IMR-90 (cell line): ENCODE data around the gene ADCY9. TPM values are rescaled to one million over a fixed set of nuclear protein-coding genes. Genes with fewer than 3 reads are reported as not detected.
"Not testable (repeated sequence)": the region's sequence is repeated elsewhere in the genome, so short reads cannot be mapped to it uniquely, and the experiment has no call there.

ENCODE experiments used
- ATAC-seq: fragments of 200-7000 bp; cut with Tn5 transposase; 2 replicates; pipeline ENCODE4 v1.9.1; 2020; ENCODE audit warnings: low read depth, mild to moderate bottlenecking, moderate library complexity
- BruUV-seq: library from RNA; stranded (reverse); fragments of 400-500 nt; replicated peaks from 2 replicates; lab custom pipeline; 2021; lab: Mats Ljungman, UMichigan
- CTCF ChIA-PET: fragments of 300-600 bp; formaldehyde crosslinking; extraction: SDS; loops from one replicate; lab custom pipeline; 2021; ENCODE audit warnings: antibody characterized with exemption; lab: Yijun Ruan, JAX
- POLR2A ChIA-PET: fragments of 300-600 bp; sonication (Branson Sonifier 250); formaldehyde crosslinking; loops from one replicate; lab custom pipeline; 2022; ENCODE audit warnings: antibody characterized with exemption; ENCODE audit not compliant: unreplicated experiment; lab: Charles Lee
- DNase-seq: peaks from one replicate; pipeline ENCODE4 v3.0.0; 2013
- H2AFZ ChIP-seq: replicated peaks from 2 replicates; pipeline ENCODE3; 2013; ENCODE audit warnings: low read length, mild to moderate bottlenecking; ENCODE audit not compliant: poor library complexity
- H2AK5ac ChIP-seq: 2 replicates; pipeline ENCODE4 v1.6.1; 2013; ENCODE audit warnings: low read depth, low read length, inconsistent platforms
- H2AK9ac ChIP-seq: replicated peaks from 2 replicates; pipeline ENCODE3; 2013; ENCODE audit warnings: mild to moderate bottlenecking, low read depth, low read length, moderate library complexity; ENCODE audit not compliant: poor library complexity
- H2BK120ac ChIP-seq: 2 replicates; pipeline ENCODE4 v1.6.1; 2013; ENCODE audit warnings: low read depth, low read length, inconsistent platforms
- H2BK15ac ChIP-seq: 3 replicates; pipeline ENCODE4 v1.6.1; 2013; ENCODE audit warnings: low read depth, low read length, inconsistent platforms
- H2BK20ac ChIP-seq: 2 replicates; pipeline ENCODE4 v1.6.1; 2013; ENCODE audit warnings: low read depth, mild to moderate bottlenecking, inconsistent platforms, low read length, moderate library complexity
- H2BK5ac ChIP-seq: 2 replicates; pipeline ENCODE4 v1.6.1; 2013; ENCODE audit warnings: mild to moderate bottlenecking, low read depth, low read length, inconsistent platforms; ENCODE audit not compliant: poor library complexity, severe bottlenecking
- H3K14ac ChIP-seq: replicated peaks from 2 replicates; pipeline ENCODE4 v1.6.1; 2013; ENCODE audit warnings: low read depth, low read length, inconsistent platforms
- H3K18ac ChIP-seq: 2 replicates; pipeline ENCODE4 v1.6.1; 2013; ENCODE audit warnings: low read depth, low read length, control low read depth
- H3K23ac ChIP-seq: 2 replicates; pipeline ENCODE4 v1.6.1; 2013; ENCODE audit warnings: low read depth, low read length, inconsistent platforms
- H3K27ac ChIP-seq: 2 replicates; pipeline ENCODE4 v1.5.1; 2013; ENCODE audit warnings: mild to moderate bottlenecking, control low read depth, low read length; ENCODE audit not compliant: insufficient read depth
- H3K27me3 ChIP-seq: 2 replicates; pipeline ENCODE4 v1.6.1; 2013; ENCODE audit warnings: low read length; ENCODE audit not compliant: control insufficient read depth, insufficient read depth
- H3K36me3 ChIP-seq: 2 replicates; pipeline ENCODE4 v1.6.1; 2013; ENCODE audit warnings: low read length, mixed read lengths; ENCODE audit not compliant: control insufficient read depth, insufficient read depth
- H3K4ac ChIP-seq: 2 replicates; pipeline ENCODE4 v1.6.1; 2013; ENCODE audit warnings: low read depth, low read length, inconsistent platforms
- H3K4me1 ChIP-seq: 2 replicates; pipeline ENCODE4 v1.6.1; 2013; ENCODE audit warnings: low read length, mixed read lengths; ENCODE audit not compliant: control insufficient read depth, insufficient read depth
- H3K4me2 ChIP-seq: 2 replicates; pipeline ENCODE4 v1.6.1; 2013; ENCODE audit warnings: low read depth, mild to moderate bottlenecking, control low read depth, low read length, moderate library complexity
- H3K4me3 ChIP-seq: 2 replicates; pipeline ENCODE4 v1.5.1; 2013; ENCODE audit warnings: low read depth, mild to moderate bottlenecking, control low read depth, low read length, moderate library complexity; ENCODE audit not compliant: insufficient read depth
- H3K56ac ChIP-seq: 2 replicates; pipeline ENCODE4 v1.6.1; 2013; ENCODE audit warnings: low read length, inconsistent platforms; ENCODE audit not compliant: insufficient read depth; ENCODE audit errors: extremely low read depth
- H3K79me1 ChIP-seq, 2 experiments: 2 replicates each; pipeline ENCODE4 v1.6.1; 2013; ENCODE audit warnings: low read length in 2 of 2, inconsistent platforms in 1 of 2, low read depth in 1 of 2
- H3K9ac ChIP-seq: 2 replicates; pipeline ENCODE4 v1.6.1; 2013; ENCODE audit warnings: low read depth, low read length, control low read depth
- H3K9me1 ChIP-seq: 2 replicates; pipeline ENCODE4 v1.6.1; 2013; ENCODE audit warnings: low read length, inconsistent platforms; ENCODE audit not compliant: insufficient read depth
- H3K9me3 ChIP-seq: 2 replicates; pipeline ENCODE4 v1.6.1; 2013; ENCODE audit warnings: low read length; ENCODE audit not compliant: control insufficient read depth, insufficient read depth
- H4K20me1 ChIP-seq: 2 replicates; pipeline ENCODE4 v1.6.1; 2013; ENCODE audit warnings: low read length, inconsistent platforms; ENCODE audit not compliant: insufficient read depth
- H4K5ac ChIP-seq: 2 replicates; pipeline ENCODE4 v1.6.1; 2013; ENCODE audit warnings: mild to moderate bottlenecking, low read depth, low read length, control low read depth
- H4K8ac ChIP-seq, 2 experiments: 2 replicates each; pipeline ENCODE4 v1.6.1; 2013; ENCODE audit warnings: low read depth in 2 of 2, low read length in 2 of 2, control low read depth in 1 of 2, inconsistent platforms in 1 of 2
- H4K91ac ChIP-seq: 2 replicates; pipeline ENCODE4 v1.6.1; 2013; ENCODE audit warnings: low read depth, low read length, inconsistent platforms; ENCODE audit not compliant: insufficient read depth
- WGBS, 2 experiments: methylation state at CpG; one replicate each; pipeline versions ENCODE4 v1.1.5 to v1.1.7; 2013; ENCODE audit warnings: missing lambda C conversion rate in 2 of 2; ENCODE audit not compliant: insufficient read length in 1 of 2; ENCODE audit errors: extremely low coverage in 2 of 2; 5-methylcytosine and 5-hydroxymethylcytosine counted together
- dilution Hi-C: fragments of 300-500 bp; cut with HindIII; formaldehyde crosslinking; loops from one replicate; pipeline ENCODE4 v1.14.3; 2018; ENCODE audit warnings: low sequenced_read_pairs; ENCODE audit not compliant: unreplicated experiment
- in situ Hi-C: fragments of 300-500 bp; cut with MboI; formaldehyde crosslinking; loops from 3 replicates; pipeline ENCODE4 v1.14.3; 2019; ENCODE audit warnings: low sequenced_read_pairs, inconsistent platforms, mixed read lengths
- intact Hi-C: fragments of 100-400 bp; cut with micrococcal nuclease; formaldehyde crosslinking; loops from 2 replicates; pipeline ENCODE4 v1.10.0; 2022
- polyA plus RNA-seq, 3 experiments: library from polyadenylated mRNA; depleted of rRNA; stranded (reverse); fragments of >200 nt; gene quantifications; 2 replicates each; pipeline ENCODE4 v1.2.3, GENCODE V29; 2012; ENCODE audit warnings: low replicate concordance in 1 of 3
- total RNA-seq: library from RNA; depleted of rRNA; stranded (reverse); fragments of >200 nt; gene quantifications from 2 replicates; pipeline ENCODE4 v1.2.3, GENCODE V29; 2012

ADCY9 gene
- total and polyA plus RNA-seq, 2 of the 4 experiments (the other 2 are of a cell fraction) = 5.4 to 12.5 TPM

DNA sequence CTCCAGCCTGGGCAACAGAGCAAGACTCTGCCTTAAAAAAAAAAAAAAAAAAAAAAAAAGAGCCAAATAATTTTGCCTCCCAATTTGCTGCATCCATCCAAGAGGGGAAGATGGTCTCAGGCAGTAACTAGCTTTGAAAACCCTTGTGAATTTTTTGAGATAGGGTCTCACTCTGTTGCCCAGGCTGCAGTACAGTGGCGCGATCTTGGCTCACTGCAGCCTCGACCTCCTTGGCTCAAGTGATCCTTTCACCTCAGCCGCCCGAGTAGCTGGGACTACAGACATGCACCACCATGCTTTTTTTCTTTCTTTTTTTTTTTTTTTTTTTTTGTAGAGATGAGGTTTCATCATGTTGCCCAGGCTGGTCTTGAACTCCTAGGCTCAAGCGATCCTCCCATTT is 70.7 kb downstream of the ADCY9 start:
- DNase-seq, H3K36me3 ChIP-seq, dilution Hi-C loops, H3K4me3 ChIP-seq, H4K91ac ChIP-seq, H2BK5ac ChIP-seq, ATAC-seq, H3K4ac ChIP-seq, H4K5ac ChIP-seq, BruUV-seq, H2BK20ac ChIP-seq, H2AK5ac ChIP-seq, H2AK9ac ChIP-seq, H3K23ac ChIP-seq, H3K4me2 ChIP-seq, H2AFZ ChIP-seq, H3K9ac ChIP-seq, H3K27ac ChIP-seq, H2BK120ac ChIP-seq, H4K20me1 ChIP-seq, H3K27me3 ChIP-seq, in situ Hi-C loops, H4K8ac ChIP-seq, H3K18ac ChIP-seq, H2BK15ac ChIP-seq, H3K56ac ChIP-seq, H3K9me3 ChIP-seq, intact Hi-C loops, H3K14ac ChIP-seq: not testable (repeated sequence)
- CTCF ChIA-PET = interaction anchor here (0.6 kb wide), 1 partner anchor 265 kb away, joined by 4 read pairs; no protein-coding TSS in a partner anchor
- POLR2A ChIA-PET = interaction anchor here (0.6 kb wide), 1 partner anchor 216 kb away, joined by 7 read pairs; no protein-coding TSS in a partner anchor
- Histone ChIP-seq H3K4me1 (peaks cover 11% of the 10 kb centered on the region), H3K79me1 (peaks cover 25 to 81% of the 10 kb centered on the region in 2 experiments), H3K9me1 (peaks cover 10% of the 10 kb centered on the region)
- WGBS, 2 experiments = no CpG with 5 or more reads among the region's 6 CpGs
